Measurements from ENCODE around the gene MAP4K4. TPM values are rescaled to one million over a fixed set of nuclear protein-coding genes. Genes with fewer than 3 reads are reported as not detected.

The MAP4K4 gene
- total and polyA plus RNA-seq, 8 donors = 9.6 to 71.6 (median 23.8) TPM

GRCh38 chr2:101823347-101823791 is 125.9 kb downstream of the MAP4K4 start:
- intact Hi-C loops (cut with DNase I; ENCODE audit: low total_unique reads) = loop anchor here (10.0 kb wide), 1 partner anchor 129 kb away; the partner anchor contains the start of gene MAP4K4
- TF ChIP-seq CTCF (IDR thresholded peaks at IDR 0.05) (peak in 4 of 7 experiments; percentile 49 to 63 (median 56)), POLR2AphosphoS5 (IDR thresholded peaks at IDR 0.05) (no peak)
- peak; percentile 68 to 83 for DNase-seq
- Histone ChIP-seq H3K4me1 (peaks cover 16 to 64% (median 44%) of the 10 kb centered on the region in 4 donors), H3K36me3 (peaks cover 0 to 14% (median 9%) of the 10 kb centered on the region in 4 donors), H3K4me3 (no peak overlapping the region), H3K27me3 (no peaks in the 10 kb centered on the region), H3K27ac (no peak overlapping the region), H3K9me3 (no peaks in the 10 kb centered on the region)
- 37 to 47% (median 40%) methylated on average over 14 of the region's 14 CpGs for WGBS, 5 donors

- H3K4me1 ChIP-seq = peaks cover 16 to 64% (median 44%) of the 10 kb centered on the region in 4 donors
- no peak for DNase-seq
- H3K27ac ChIP-seq = no peak overlapping the region
- TF ChIP-seq POLR2AphosphoS5 (IDR thresholded peaks at IDR 0.05) = no peak
- TF ChIP-seq EP300 (IDR thresholded peaks at IDR 0.05) = no peak
- no peak for TF ChIP-seq CTCF (IDR thresholded peaks at IDR 0.05)
- TF ChIP-seq POLR2A (IDR thresholded peaks at IDR 0.05) = no peak
- no peak overlapping the region for H3K4me3 ChIP-seq
- intact Hi-C loops (cut with DNase I; ENCODE audit: low total_unique reads) = loop anchor here (10.0 kb wide), 1 partner anchor 129 kb away; the partner anchor contains the start of gene MAP4K4
- 74 to 86% (median 84%) methylated on average over 4 of the region's 4 CpGs for WGBS, 5 donors
- H3K27me3 ChIP-seq = no peaks in the 10 kb centered on the region
- H3K36me3 ChIP-seq = peaks cover 0 to 15% (median 9%) of the 10 kb centered on the region in 4 donors
- H3K9me3 ChIP-seq = no peaks in the 10 kb centered on the region
These were observed 126.4 kb downstream of the MAP4K4 start for GRCh38 chr2:101823859-101824258.

GRCh38 chr2:101826716-101827115 is 129.2 kb downstream of the MAP4K4 start:
- H3K27ac ChIP-seq = peak overlapping the region in 1 of 5 donors; percentile 41
- no peaks in the 10 kb centered on the region for H3K27me3 ChIP-seq
- no peak for DNase-seq
- peaks cover 26 to 70% (median 46%) of the 10 kb centered on the region in 4 donors for H3K4me1 ChIP-seq
- intact Hi-C loops (cut with DNase I; ENCODE audit: low total_unique reads) = loop anchor here (10.0 kb wide), 1 partner anchor 132 kb away; the partner anchor contains the start of gene MAP4K4
- peaks cover 0 to 31% (median 23%) of the 10 kb centered on the region in 4 donors for H3K36me3 ChIP-seq
- H3K9me3 ChIP-seq = no peaks in the 10 kb centered on the region
- 71 to 79% (median 75%) methylated on average over 2 of the region's 2 CpGs for WGBS, 5 donors
- no peak for TF ChIP-seq CTCF (IDR thresholded peaks at IDR 0.05)
- no peak for TF ChIP-seq POLR2A (IDR thresholded peaks at IDR 0.05)
- no peak overlapping the region for H3K4me3 ChIP-seq

- Histone ChIP-seq H3K4me3 (no peak overlapping the region), H3K4me1 (peaks cover 28 to 76% (median 49%) of the 10 kb centered on the region in 4 donors), H3K27me3 (no peaks in the 10 kb centered on the region), H3K9me3 (no peaks in the 10 kb centered on the region), H3K27ac (peak overlapping the region in 1 of 5 donors; percentile 41), H3K36me3 (peaks cover 0 to 33% (median 26%) of the 10 kb centered on the region in 4 donors)
- DNase-seq = peak in 1 of 2 donors; percentile 77
- no peak for TF ChIP-seq EP300 (IDR thresholded peaks at IDR 0.05)
- peak in 1 of 3 donors; percentile 26 for TF ChIP-seq POLR2AphosphoS5 (IDR thresholded peaks at IDR 0.05)
- intact Hi-C loops (cut with DNase I; ENCODE audit: low total_unique reads) = loop anchor here (10.0 kb wide), 1 partner anchor 132 kb away; the partner anchor contains the start of gene MAP4K4
- 48 to 63% (median 55%) methylated on average over 2 of the region's 2 CpGs for WGBS, 5 donors
These were observed 129.7 kb downstream of the MAP4K4 start for GRCh38 chr2:101827246-101827645.

GRCh38 chr2:101828257-101828656 is 130.8 kb downstream of the MAP4K4 start:
- Histone ChIP-seq H3K27ac (peak overlapping the region in 1 of 5 donors; percentile 41), H3K36me3 (peaks cover 0 to 38% (median 33%) of the 10 kb centered on the region in 4 donors), H3K27me3 (no peaks in the 10 kb centered on the region), H3K9me3 (no peaks in the 10 kb centered on the region), H3K4me3 (no peak overlapping the region), H3K4me1 (peaks cover 28 to 71% (median 47%) of the 10 kb centered on the region in 4 donors)
- 57 to 71% (median 62%) methylated on average over 5 of the region's 5 CpGs for WGBS, 5 donors
- TF ChIP-seq CTCF (IDR thresholded peaks at IDR 0.05) (no peak), EP300 (IDR thresholded peaks at IDR 0.05) (no peak), POLR2A (IDR thresholded peaks at IDR 0.05) (no peak), POLR2AphosphoS5 (IDR thresholded peaks at IDR 0.05) (no peak)
- intact Hi-C loops (cut with DNase I; ENCODE audit: low total_unique reads) = loop anchor here (10.0 kb wide), 1 partner anchor 133 kb away; the partner anchor contains the start of gene MAP4K4
- DNase-seq = no peak

Measured in stomach (tissue), 9 donors.